Measurements from ENCODE around the gene PTGES.
"Not testable (repeated sequence)": the region's sequence is repeated elsewhere in the genome, so short reads cannot be mapped to it uniquely, and the experiment has no call there.

PTGES gene

DNA sequence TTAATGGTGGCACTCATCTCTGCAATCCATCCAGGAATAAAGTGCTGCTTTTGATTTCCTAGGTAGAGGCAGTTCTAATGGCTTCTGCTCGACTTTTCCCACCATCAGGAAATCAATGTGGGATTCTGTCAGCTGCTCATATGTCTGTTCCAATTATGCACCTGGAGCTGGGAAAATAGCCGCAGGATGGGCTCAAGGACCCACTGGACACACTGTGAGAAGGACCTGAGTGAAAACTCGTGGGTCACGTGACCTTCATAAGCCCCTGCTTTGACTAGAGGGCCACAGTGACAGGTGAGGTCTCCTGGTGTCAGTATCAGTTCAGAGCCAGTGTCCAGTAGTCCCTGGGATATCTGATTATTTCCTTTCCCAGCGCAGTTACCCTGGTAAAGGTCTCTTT is 17.9 kb upstream of the PTGES start:
- no peak for DNase-seq (ENCODE audit: low read depth in 2 of 3, low spot score in 1 of 3)

DNA sequence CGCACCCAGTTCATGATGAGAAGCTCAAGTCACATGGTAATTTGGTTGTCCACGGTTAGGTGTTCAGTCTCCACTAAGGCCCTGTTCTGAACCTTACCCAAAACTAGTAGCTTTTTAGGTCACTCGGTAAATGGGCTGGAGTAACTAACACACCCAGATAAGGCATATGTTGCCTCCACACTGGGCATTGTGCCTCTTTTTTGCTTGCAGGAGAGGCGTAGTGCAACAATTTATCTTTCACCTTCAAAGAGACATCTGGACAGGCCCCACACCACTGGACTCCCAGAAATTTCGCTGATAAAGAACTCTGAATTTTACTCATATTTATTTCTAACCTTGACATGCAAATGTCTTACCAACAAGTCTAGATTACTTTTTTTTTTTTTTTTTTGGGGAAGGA is 16.8 kb upstream of the PTGES start:
- DNase-seq (ENCODE audit: low read depth in 2 of 3, low spot score in 1 of 3): no peak

DNA sequence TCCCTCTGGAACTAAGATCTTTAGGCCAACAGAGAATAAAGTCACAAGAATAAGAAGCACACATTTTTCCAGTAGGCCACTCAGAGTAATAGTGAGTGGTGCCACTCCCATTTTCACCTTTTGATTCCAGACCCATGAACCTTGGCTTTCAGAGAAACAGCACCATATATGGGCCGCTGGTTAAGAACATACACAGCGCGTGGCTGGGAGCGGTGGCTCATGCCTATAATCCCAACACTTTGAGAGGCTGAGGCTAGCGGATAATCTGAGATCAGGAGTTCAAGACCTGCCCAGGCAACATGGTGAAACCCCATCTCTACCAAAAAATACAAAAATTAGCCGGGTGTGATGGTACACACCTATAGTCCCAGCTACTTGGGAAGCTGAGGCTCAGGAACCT is 15.6 kb upstream of the PTGES start:
- no peak for DNase-seq (ENCODE audit: low read depth in 2 of 3, low spot score in 1 of 3)

DNA sequence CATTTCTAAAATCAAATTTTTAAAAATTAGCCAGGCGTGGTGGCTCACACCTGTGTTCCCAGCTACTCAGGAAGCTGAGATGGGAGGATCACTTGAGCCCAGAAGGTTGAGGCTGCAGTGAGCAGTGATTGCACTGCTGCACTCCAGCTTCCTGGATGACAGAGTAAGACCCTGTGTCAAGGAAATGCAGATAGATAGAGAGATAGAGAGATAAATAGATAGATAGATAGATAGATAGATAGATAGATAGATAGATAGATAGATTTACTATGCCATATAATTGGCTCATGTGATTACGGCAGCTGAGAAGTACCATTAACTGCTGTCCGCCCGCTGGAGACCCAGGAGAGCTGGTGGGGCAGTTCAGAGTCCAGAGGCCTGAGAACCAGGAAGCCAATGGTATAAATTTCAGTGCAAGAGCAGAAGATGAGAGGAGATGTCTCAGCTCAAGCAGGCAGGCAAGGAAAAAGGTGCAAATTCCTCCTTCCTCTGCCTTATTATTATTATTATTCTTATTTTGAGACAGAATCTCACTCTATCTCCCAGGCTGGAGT is 13.0 kb upstream of the PTGES start:
- DNase-seq (ENCODE audit: low read depth in 2 of 3, low spot score in 1 of 3): no peak

DNA sequence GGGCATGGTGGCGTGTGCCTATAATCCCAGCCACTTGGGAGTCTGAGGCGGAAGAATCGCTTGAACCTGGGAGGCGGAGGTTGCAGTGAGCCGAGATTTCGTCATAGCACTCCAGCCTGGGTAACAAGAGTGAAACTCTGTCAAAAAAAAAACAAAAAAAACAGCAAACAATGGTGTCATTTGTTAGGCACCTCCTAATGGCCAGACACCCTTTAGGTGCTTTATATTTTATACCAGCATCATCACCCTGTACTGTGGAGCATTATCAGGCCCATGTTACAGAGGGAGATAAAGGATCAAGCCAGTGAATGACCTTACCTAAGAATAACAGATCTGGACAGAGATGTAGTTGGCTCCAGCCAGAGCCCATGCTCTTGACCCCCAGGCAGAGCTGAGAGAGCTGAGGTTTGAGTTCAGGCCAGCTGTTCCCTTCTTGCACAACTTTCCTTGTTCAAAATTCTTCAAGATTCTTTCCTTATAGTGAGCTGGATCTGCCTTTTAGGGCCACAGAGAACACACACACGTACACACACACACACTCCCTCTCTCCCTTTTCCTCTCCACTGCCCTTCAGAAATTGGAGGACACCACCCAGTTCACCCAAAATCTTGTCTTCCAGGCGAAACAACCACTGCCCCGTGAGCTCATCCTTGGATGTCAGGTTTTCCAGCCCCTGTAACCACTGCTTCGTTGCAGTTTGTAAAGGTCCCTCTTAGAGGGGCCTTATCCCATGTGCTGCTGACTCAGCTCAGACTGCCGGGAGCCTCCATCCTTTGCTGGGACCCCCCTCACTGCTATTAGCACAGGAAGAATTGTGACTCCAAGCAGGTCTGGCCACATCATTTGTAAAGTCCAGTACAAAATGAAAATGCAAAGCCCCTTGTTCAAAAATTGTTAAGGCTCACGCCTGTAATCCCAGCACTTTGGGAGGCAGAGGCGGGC is 10.4 kb upstream of the PTGES start:
- DNase-seq (ENCODE audit: low read depth in 2 of 3, low spot score in 1 of 3): no peak

DNA sequence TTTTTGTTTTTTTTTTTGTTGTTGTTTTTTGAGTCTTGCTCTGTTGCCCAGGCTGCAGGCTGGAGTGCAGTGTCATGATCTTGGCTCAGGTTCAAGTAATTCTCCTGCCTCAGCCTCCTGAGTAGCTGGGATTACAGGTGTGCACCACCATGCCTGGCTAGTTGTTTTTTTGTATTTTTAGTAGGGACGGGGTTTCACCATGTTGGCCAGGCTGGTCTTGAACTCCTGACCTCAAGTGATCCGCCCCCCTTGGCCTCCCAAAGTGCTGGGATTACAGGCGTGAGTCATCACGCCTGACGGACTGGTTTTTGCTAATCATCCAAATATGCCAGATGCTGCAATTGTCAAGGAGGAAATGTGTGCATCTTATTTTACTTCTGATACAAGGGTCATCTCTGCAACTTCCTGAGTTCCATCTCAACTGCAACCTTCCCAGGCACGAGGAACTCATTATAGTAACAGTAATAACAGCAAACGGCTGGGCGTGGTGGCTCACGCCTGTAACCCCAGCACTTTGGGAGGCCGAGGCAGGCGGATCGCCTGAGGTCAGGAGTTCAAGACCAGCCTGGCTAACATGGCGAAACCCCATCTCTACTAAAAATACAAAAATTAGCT is 9.6 kb upstream of the PTGES start:
- DNase-seq (ENCODE audit: low read depth in 2 of 3, low spot score in 1 of 3): not testable (repeated sequence)

DNA sequence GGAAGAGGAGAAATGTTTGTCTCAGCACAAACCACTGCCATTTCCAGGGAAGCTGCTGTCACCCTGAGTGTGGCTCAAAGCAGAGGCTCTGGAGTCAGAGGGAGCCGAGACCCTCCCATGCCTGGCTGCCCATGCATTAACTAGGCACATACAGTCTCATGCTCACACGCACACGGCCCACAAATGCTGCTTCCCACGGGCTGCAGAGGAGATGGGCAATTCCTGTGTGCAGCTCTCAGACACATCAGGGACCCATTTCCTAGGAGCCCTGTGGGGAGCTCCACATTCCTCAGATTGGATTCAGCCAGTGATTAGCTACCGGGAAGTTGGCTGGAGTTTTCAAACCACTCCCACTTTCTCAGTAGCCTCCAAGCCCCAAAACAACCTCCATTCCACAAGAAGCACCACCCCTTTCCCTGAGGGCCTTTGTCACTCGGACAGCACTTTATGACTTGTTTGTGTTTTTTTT is 9.1 kb upstream of the PTGES start:
- DNase-seq (ENCODE audit: low read depth in 2 of 3, low spot score in 1 of 3): no peak

DNA sequence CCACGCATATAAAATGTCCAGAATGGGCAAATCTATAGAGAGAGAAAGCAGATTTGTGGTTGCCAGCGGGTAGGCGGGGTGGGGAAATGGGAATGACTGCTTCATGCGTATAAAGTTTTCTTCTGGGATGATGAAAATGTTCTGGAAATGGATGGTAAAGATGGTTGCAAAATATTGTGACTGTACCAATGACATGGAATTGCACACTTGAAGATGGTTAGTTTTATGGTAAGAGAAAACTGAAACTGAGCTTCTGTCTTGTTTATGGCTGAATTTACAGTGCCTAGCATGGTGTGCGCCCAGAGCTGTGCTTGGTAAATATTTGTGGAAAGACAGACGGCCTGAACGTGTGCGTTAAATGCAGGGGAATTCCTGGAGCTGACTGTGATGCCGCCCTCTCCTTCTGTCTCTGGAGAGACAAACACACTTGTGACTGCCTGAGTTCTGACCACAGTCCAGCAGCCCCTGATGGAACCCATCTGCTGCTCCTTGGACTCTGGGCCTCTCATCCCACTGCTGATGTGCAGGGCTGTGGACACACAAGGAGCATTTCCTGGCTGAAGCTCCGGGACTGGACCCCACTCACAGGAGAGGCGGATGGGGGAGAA is 8.6 kb upstream of the PTGES start:
- no peak for DNase-seq (ENCODE audit: low read depth in 2 of 3, low spot score in 1 of 3)

DNA sequence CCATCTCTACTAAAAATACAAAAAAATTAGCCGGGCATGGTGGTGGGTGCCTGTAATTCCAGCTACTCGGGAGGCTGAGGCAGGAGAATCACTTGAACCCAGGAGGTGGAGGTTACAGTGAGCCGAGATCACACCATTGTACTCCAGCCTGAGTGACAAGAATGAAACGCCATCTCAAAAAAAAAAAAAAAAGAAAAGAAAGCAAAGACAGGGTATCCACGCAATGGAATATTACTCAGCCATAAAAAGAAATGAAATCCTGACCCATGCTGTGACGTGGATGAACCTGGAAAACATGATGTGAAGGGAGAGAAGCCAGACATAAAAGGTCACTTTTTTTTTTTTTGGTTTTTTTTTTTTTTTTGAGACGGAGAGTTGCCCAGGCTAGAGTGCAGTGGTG is 7.9 kb upstream of the PTGES start:
- not testable (repeated sequence) for DNase-seq (ENCODE audit: low read depth in 2 of 3, low spot score in 1 of 3)

DNA sequence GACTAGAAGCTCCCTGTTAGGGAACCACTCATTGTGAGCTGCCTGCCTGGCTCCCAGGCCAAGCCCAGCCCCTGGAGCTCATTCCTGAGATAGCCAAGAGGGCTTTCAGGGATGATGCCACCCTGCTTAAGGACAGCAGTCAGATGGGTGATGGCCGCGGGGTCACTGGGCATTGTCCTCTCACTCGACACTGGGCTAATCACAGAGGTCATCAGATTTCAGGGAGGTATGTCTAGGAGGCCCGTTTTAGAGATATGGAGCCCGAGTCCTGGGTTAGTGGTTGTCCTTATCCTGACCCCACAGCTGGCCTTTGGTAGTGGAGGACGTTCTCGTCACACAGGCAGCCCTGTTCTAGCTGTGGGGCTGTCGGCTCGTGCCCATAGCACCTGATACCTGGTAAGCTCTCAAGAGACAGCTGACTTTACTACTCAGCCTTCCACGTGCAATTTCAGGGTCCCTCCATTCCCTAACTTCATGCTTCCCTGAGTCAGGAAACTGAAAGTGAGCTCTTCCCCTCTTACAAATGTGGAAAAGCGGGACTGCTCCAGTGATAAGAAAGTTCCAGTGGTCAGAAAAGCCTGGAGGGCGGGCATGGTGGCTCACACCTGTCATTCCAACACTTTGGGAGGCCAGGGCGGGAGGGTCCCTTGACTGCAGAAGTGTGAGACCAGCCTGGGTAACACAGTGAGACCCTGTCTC is 7.1 kb upstream of the PTGES start:
- DNase-seq (ENCODE audit: low read depth in 2 of 3, low spot score in 1 of 3): no peak

DNA sequence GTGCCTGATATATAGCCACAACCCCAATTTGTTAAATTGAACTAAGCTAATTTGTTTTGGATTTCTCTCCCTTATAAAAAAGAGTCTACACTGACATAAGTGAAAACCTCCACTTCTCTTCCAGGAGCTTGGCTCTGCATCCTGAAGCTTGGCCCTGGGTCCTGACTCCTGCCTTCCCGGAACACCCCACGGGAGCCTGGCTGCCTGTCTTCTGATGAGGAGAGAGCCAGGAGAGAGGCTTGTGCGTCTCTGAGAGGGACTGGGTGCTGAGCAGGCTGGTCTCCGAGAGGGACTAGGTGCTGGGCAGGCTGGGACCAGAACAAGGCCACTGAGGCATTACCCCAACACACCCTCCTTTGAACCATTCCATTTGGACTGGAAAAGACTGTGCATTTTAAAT is 6.5 kb upstream of the PTGES start:
- no peak for DNase-seq (ENCODE audit: low read depth in 2 of 3, low spot score in 1 of 3)

DNA sequence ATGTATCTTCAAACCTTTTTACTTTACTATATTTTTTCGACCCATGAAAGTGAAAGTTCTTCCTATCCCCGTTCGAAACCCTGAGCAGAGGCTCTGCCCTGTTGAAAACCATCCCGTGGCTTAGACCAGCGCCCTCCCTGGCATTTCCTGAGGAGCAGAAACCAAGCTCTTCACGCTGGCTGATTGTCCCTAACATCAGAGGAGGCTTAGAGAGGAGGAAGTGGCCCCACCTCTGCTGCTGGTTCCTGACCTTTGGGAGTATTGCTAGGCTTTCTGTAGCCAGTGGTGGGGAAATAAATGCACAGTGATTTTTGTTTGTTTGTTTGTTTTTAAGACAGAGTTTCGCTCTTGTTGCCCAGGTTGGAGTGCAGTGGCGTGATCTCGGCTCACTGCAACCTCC is 4.2 kb upstream of the PTGES start:
- no peak for DNase-seq (ENCODE audit: low read depth in 2 of 3, low spot score in 1 of 3)

DNA sequence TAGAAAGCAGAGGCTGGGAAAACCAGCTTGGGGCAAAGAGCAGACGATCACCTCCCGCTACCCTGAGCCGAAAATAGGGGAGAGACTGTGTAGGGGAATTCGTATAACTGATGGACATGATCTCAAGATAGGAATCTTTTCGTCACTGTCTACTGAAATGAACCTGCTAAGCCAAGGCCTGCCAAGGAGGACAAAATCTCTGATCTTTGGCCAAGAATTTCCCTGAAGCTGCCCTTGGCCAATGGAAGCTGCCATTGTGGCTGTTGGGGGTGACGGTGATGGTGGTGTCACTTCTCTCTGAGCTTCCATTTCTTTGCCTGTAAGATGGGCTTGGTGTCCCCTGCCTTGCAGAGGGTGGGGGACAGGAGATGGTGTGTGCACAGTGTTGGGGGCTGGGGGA is 3.3 kb upstream of the PTGES start:
- DNase-seq (ENCODE audit: low read depth in 2 of 3, low spot score in 1 of 3): no peak

DNA sequence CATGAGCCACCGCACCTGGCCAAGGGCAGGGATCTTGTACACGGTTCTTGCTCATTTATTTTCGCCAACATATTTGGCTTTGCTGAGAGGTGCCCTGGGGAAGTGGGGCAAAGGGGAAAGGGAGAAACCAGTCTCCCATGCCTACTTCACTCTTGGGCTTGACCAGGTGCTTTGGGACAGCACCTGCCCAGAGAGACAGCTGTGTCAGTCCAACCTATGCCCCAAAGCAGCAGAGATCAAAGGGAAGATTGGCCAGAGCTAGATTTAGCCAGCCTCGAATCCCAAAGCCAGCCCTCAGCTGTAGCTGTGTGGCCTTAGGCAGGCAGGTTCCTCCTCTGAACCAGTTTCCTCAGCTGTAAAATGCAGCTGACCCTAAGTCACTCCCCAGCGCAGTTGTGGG is 2.3 kb upstream of the PTGES start:
- no peak for DNase-seq (ENCODE audit: low read depth in 2 of 3, low spot score in 1 of 3)

DNA sequence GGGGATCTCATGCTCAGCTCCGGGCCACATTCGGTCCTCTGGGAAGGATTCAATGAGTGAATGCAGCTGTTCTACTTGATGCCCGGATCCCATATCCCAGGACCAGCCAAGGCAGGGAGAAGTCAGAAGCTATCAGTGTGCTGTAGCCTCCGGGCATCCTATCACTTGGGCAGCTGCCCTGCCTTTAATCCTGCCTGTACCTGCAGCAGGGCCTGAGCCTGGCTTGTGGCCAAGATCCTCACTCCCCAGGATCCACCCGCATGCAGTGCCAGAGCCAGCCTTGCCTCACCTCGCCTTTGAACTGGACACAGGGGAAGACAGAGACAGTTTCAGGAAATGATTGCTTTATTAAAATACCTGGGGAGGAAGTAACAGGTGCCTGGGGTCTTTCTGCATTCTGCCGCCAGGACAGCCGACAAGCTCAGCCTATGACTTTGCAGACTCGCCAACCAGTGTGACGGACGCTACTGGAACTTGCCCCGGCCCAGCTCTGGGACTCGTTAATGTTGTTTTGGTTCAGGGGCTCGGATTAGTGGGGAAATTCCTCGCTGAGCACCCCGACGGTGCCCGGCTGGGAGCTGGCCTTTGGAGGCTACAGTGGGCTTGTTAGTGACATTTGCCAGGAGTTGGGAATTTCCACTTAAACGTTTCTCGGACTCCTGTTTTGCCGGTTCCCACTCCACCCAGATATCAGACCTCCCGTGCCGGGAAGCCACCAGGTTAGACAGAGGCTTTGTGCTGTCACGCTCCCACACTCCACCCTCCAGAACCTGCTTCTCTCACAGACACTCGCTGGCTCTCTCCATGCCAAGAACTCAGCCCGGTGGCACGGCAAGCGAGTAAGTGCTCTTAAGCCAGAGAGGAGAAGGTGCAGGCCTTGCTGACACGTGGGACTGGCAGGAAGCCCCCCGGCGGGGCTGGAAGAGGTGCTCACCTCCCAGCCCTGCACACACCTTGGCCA is 721 bp downstream of the PTGES start:
- no peak for DNase-seq (ENCODE audit: low read depth in 2 of 3, low spot score in 1 of 3)

DNA sequence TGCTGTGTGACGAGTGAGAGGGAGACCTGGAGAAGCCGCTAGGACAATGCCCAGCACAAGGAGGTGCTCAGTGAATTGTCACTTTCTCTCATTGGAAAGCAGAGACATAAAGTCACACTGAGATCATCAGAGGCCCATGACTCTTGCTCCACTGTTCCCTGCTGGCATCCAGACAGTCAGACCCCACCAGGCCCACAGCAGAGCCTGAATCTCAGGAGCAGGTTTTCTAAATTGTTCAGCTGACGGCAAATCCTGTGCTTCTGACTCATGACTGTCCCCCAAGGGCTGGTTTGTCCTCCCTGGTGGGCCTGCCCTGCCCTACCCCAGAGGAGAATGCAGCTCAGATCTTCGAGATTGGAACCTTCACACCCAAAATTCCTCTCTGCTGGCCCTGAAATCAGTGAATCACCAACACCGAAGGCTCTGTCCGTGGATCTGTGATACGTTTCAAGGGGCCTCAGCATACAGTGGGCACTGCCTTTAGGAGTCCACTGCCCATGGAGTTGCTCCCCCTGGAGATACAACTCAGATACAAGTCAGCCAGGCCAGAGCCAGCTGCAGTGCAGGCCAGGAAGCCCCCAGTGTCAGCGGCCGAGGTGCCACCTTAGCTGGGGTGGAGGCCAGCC is 2.7 kb downstream of the PTGES start:
- no peak for DNase-seq (ENCODE audit: low read depth in 2 of 3, low spot score in 1 of 3)

DNA sequence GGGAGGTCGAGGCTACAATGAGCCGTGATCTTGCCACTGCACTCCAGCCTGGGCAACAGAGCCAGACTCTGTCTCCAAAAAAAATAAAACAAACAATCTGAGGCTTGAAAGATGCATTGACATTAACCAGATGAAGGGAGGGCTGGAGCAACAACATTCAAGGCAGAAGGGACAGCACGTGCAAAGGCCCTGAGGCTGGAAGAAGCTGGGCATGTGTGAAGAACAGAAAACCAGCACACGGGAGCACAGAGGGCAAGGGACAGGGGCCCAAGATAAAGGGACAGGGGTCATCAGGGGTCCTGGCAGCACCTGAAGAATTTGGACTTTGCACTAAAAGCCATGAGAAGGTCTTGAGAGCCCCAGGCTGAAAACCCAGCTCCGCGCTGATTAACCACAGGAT is 3.3 kb downstream of the PTGES start:
- no peak for DNase-seq (ENCODE audit: low read depth in 2 of 3, low spot score in 1 of 3)

DNA sequence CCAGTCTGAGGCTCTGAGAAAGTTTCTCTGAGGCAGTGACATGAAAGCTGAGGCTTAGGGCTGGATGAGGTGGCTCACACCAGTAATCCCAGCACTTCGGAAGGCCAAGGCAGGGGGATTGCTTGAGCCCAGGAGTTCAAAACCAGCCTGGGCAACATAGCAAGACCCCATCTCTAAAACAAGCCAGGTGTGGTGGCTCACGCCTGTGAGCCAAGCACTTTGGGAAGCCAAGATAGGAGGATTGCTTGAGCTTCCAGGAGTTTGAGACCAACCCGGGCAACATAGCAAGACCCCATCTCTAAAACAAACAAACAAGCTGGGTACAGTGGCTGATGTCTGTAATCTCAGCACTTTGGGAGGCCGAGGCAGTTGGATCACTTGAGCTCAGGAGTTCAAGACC is 3.8 kb downstream of the PTGES start:
- not testable (repeated sequence) for DNase-seq (ENCODE audit: low read depth in 2 of 3, low spot score in 1 of 3)

DNA sequence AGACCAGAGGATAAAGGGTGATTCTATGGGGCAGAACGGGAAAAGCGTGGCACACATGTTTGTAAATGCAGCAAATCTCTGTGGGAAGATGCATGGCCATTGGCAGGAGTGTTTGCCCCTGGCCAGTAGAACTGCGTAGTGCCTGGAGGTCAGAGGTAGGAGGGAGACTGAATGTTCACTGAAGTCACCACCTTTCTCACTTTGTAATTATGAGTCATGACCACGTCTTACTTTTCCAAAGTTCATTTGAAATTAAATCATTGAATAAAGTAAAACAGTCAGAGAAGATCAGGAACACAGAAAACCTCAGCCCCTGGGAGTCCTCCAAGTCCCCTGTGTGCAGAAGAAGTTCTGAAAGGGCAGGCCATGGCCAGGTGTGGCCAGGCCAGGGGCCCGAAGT is 4.6 kb downstream of the PTGES start:
- DNase-seq (ENCODE audit: low read depth in 2 of 3, low spot score in 1 of 3): no peak

Data from stimulated activated CD4-positive, alpha-beta T cell treated with anti-CD3 and anti-CD28 coated beads, Interleukin-12 subunit alpha, Interleukin-12 subunit beta, amount 100 ng/mL, for 48 hours (primary cell).